Activated naive CD8-positive, alpha-beta T cell (primary cell): Measurements from ENCODE around the gene CCR5.

Experiments
- H3K27ac Mint-ChIP-seq: one replicate; pipeline ENCODE4 v1.8.0; 2021; ENCODE audit warnings: mixed read lengths
- H3K27me3 Mint-ChIP-seq: one replicate; pipeline ENCODE4 v1.8.0; 2021; ENCODE audit warnings: mixed read lengths
- H3K36me3 Mint-ChIP-seq: one replicate; pipeline ENCODE4 v1.8.0; 2021; ENCODE audit warnings: mixed read lengths
- H3K4me1 Mint-ChIP-seq: one replicate; pipeline ENCODE4 v1.8.0; 2021; ENCODE audit warnings: low read depth, mixed read lengths
- H3K4me3 Mint-ChIP-seq: one replicate; pipeline ENCODE4 v1.8.0; 2021; ENCODE audit warnings: mild to moderate bottlenecking, mixed read lengths
- H3K9me3 Mint-ChIP-seq: one replicate; pipeline ENCODE4 v1.8.0; 2021; ENCODE audit warnings: low read depth, mixed read lengths

The CCR5 gene

DNA sequence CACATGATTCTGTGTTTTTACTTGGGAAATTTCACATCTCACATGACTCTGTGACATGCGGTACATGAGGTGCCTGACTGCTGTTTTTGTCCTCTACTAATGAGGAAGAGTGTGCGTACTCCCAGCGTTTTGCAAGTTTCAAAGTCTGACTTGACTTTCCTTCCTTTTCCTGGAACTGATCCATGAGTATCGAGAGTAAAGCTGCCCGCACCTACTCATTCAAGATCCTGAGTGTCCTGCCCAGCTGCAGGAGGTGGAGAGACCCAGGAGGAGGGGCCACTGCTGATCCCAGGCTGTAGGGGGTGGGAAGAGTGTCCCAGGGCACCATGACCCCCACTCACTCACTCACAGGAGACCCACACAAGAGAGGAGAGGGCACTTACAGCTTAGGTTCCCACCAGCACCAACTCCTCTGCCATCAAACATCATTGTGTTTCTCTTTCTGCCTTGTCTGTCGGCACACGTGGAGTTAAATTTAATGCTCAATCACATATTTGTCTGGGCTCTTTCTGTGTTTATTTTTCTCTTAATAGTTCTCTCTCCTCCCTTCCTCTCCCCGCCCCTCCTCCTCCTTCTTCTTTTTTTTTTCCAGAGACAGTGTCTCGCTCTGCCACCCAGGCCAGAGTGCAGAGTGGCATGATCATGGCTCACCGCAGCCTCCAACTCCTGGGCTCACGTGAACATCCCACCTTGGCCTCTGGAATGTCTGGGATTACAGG lies 34.7 kb downstream of the CCR5 start:
- H3K4me1 Mint-ChIP-seq, result peaks cover 34% of the 10 kb centered on the region
- no peak overlapping the region for H3K4me3 Mint-ChIP-seq
- H3K27me3 Mint-ChIP-seq, result peaks cover 2% of the 10 kb centered on the region
- H3K9me3 Mint-ChIP-seq, result peaks cover 5% of the 10 kb centered on the region
- H3K27ac Mint-ChIP-seq, result no peak overlapping the region
- no peaks in the 10 kb centered on the region for H3K36me3 Mint-ChIP-seq

DNA sequence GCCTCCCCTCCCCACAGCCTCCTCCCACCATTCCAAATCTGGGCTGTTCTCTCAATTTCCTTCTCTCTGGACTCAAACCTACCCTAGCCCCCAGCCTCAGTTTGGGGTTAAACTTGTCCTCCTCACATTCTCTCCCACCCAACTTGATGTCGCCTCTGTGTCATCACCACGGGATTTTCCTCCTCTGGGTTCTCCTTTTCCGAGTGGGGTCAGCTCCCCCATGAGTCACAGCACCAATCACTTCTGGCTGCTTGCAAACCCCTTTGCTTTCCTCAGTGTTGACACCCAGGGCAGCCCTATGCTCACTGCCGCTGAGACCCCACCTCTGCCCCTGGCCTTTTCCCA lies 35.7 kb downstream of the CCR5 start:
- peaks cover 2% of the 10 kb centered on the region for H3K27me3 Mint-ChIP-seq
- H3K27ac Mint-ChIP-seq, result no peak overlapping the region
- peak overlapping the region; percentile 84 for H3K4me3 Mint-ChIP-seq
- peaks cover 5% of the 10 kb centered on the region for H3K9me3 Mint-ChIP-seq
- peaks cover 34% of the 10 kb centered on the region for H3K4me1 Mint-ChIP-seq
- H3K36me3 Mint-ChIP-seq, result no peaks in the 10 kb centered on the region

DNA sequence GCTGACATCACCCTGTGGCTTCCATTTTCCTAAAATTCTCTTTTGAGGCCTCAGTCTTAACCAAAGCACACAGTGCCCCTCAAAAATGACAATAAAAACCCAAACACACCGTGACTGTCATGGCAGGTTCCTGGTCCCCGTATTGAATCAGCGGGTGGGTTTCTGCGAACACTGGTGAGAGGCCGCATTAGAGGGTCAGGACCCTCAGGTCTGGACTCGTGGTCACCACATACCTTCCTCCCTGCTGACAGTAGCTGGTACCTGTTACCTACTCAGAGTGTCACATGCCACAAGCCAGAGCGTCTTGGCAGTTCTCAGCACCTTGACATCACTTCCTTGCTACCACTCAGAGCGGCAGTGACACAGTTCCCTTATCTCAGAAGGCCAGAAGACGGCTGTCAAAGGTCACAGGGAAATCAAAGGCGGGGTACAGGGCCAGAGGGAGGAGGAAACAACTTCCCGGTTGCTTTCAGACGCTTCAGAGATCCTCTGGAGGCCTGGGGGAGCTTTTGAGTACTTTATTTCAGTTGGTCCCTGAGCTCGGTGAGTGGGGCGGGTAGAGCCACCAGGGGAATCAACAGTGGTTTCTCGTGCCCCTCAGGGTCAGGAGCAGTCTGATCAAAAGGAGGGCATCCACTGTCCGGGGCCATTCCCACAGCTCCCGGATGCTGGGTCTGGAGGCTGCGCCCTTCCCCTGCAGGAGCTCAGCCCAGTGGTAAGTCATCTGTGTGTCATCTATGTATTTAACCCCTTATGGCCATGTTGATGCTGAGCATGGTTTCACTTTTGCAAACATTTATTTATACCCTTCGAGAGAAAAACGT lies 36.3 kb downstream of the CCR5 start, which contains the start of the genes CCR5AS and CCRL2:
CCR5AS (minus strand) TSS at position 279 of the 824 bp plus-strand sequence.
CCRL2 (plus strand) TSS at position 472 of the 824 bp plus-strand sequence. CDS start 821 bp downstream, outside the sequence.
- Mint-ChIP-seq H3K27ac (peak within 1 kb of the TSS; percentile 78), H3K27me3 (peaks cover 2% of the 10 kb centered on the region), H3K36me3 (no peaks in the 10 kb centered on the region), H3K4me1 (peaks cover 34% of the 10 kb centered on the region), H3K4me3 (peak within 1 kb of the TSS; percentile 84), H3K9me3 (peaks cover 5% of the 10 kb centered on the region)

DNA sequence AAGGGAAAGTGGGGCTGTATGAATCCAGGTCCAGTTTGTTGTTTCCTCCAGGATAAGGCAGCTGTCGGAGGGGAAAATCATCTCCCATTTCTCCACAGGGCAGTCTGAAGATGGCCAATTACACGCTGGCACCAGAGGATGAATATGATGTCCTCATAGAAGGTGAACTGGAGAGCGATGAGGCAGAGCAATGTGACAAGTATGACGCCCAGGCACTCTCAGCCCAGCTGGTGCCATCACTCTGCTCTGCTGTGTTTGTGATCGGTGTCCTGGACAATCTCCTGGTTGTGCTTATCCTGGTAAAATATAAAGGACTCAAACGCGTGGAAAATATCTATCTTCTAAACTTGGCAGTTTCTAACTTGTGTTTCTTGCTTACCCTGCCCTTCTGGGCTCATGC lies 37.2 kb downstream of the CCR5 start:
- Mint-ChIP-seq H3K9me3 (peaks cover 3% of the 10 kb centered on the region), H3K4me1 (peaks cover 34% of the 10 kb centered on the region), H3K27me3 (no peaks in the 10 kb centered on the region), H3K4me3 (peak overlapping the region; percentile 84), H3K36me3 (no peaks in the 10 kb centered on the region), H3K27ac (peak overlapping the region; percentile 58)

DNA sequence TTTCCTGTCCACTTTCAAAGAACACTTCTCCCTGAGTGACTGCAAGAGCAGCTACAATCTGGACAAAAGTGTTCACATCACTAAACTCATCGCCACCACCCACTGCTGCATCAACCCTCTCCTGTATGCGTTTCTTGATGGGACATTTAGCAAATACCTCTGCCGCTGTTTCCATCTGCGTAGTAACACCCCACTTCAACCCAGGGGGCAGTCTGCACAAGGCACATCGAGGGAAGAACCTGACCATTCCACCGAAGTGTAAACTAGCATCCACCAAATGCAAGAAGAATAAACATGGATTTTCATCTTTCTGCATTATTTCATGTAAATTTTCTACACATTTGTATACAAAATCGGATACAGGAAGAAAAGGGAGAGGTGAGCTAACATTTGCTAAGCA lies 38.1 kb downstream of the CCR5 start:
- Mint-ChIP-seq H3K4me3 (peak overlapping the region; percentile 4), H3K27ac (no peak overlapping the region), H3K9me3 (no peaks in the 10 kb centered on the region), H3K27me3 (no peaks in the 10 kb centered on the region), H3K4me1 (peaks cover 34% of the 10 kb centered on the region), H3K36me3 (no peaks in the 10 kb centered on the region)

DNA sequence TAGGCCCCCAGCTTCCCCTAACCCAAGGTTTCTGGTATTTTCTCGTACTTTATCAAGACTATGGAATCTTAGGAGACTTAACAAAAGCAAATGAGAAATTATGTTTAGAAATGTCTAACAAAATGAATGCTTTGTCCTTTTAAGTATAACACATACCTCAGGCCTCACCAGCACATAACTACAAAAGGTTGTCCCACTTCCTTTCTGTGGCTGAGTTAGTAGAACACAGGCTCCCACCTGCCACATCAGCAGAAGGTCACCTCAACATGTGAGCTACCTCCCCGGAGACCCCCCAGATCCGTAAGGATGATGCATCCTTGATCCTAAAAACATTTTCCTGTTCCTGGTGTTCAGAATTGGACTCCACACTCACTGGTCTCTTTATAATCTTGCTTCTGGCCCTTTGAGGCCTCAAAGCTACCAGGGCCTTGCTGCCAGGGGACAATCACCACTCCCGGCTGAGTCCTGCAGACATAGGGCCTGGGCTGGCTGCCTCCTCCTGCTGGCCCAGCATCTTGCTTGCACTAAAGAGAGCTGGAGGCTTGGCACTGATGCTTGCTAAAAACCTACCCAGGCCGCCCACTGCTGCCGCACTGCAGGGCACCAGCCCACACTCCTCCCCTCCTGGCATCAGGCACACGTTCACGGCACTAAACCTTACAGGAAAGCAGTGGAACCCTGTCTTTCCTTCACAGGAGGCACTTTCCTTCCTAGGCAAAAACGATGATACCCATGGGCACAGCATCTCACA lies 39.2 kb downstream of the CCR5 start:
- Mint-ChIP-seq H3K27me3 (no peaks in the 10 kb centered on the region), H3K4me1 (peaks cover 34% of the 10 kb centered on the region), H3K27ac (no peak overlapping the region), H3K4me3 (no peak overlapping the region), H3K9me3 (no peaks in the 10 kb centered on the region), H3K36me3 (no peaks in the 10 kb centered on the region)

DNA sequence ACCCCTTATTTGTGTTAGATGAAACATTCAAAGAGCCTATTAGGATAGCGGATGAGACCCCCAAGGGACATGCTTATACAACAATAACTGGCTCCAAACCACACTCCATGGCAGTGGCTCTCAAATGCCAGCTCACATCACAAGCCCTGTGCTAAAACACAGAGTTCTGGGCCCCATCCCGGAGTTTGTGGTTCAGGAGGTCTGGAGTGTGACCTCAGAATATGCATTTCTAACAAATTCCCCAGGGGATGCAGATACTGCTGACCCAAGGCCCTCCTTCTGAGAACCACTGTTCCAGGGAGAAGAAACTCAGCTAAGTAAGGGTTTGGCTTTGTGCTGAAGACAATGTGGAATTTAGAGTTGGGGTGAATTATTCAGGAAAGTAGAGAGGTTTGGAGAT lies 39.9 kb downstream of the CCR5 start:
- no peaks in the 10 kb centered on the region for H3K27me3 Mint-ChIP-seq
- H3K4me3 Mint-ChIP-seq, result no peak overlapping the region
- peaks cover 34% of the 10 kb centered on the region for H3K4me1 Mint-ChIP-seq
- no peaks in the 10 kb centered on the region for H3K9me3 Mint-ChIP-seq
- no peak overlapping the region for H3K27ac Mint-ChIP-seq
- no peaks in the 10 kb centered on the region for H3K36me3 Mint-ChIP-seq

DNA sequence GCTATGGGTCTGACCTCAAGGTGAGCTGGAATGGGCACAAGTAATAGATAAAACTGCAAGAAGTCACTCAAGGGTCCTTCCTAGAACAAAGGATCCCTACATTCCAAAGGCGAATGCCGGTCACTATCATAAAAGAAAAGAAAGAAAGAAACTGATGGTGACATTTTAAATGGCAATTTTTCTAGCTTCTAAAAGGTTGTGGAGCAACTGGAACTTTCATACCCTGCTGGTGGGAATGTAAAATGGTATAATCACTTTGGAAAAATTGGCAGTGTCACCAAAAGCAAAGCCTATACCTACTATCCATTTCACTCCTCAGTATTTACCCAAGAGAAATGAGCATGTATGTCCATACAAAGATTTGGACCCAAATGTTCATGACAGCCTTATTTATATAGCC lies 40.5 kb downstream of the CCR5 start:
- Mint-ChIP-seq H3K27ac (no peak overlapping the region), H3K4me3 (no peak overlapping the region), H3K27me3 (no peaks in the 10 kb centered on the region), H3K9me3 (no peaks in the 10 kb centered on the region), H3K36me3 (no peaks in the 10 kb centered on the region), H3K4me1 (peaks cover 40% of the 10 kb centered on the region)

DNA sequence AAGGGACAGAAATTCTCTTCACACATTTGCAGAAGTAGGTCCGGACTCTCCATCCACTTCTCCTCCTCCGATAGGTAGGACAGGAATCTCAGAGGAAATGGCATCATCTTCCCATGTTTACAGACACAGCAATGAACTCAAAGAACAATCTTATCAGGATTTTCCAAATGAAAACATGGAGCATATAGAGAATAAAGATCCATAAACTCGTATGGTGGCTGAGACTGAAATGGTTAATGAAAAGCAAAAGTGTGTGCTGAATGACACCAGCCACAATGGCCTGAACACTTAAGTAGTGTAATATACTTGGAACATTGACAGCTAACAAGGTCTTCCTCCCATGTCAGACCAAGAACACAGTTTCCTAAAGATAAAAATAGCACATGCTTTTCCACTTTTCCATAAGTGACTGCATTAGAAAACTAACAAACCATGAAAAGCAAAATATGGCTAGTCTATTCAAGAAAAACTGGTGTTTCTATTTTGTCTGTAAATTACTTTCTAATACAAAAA lies 42.1 kb downstream of the CCR5 start:
- Mint-ChIP-seq H3K27me3 (no peaks in the 10 kb centered on the region), H3K4me3 (no peak overlapping the region), H3K27ac (no peak overlapping the region), H3K4me1 (peaks cover 31% of the 10 kb centered on the region), H3K36me3 (no peaks in the 10 kb centered on the region), H3K9me3 (no peaks in the 10 kb centered on the region)

DNA sequence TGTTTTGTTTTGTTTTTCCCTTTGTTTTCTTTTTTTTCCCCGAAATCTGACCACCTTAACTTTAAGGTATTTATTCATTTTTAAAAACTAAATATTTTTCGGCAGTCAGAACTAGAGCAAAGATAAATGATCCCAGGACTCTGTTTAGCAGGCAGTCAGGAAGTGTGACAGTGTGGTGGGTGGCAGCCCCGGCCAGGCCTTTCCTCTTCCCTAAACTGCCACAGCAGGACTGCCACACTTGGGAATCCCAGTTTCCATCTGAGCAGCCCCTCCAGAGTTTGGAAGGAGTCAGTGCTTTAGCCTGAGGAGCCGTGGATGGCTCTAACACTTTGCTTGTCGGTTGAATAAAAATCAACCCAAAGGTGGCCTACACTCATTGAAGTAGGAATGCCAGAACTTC lies 43.2 kb downstream of the CCR5 start:
- H3K36me3 Mint-ChIP-seq, result no peaks in the 10 kb centered on the region
- H3K4me3 Mint-ChIP-seq, result no peak overlapping the region
- no peak overlapping the region for H3K27ac Mint-ChIP-seq
- no peaks in the 10 kb centered on the region for H3K9me3 Mint-ChIP-seq
- H3K4me1 Mint-ChIP-seq, result peaks cover 22% of the 10 kb centered on the region
- no peaks in the 10 kb centered on the region for H3K27me3 Mint-ChIP-seq

DNA sequence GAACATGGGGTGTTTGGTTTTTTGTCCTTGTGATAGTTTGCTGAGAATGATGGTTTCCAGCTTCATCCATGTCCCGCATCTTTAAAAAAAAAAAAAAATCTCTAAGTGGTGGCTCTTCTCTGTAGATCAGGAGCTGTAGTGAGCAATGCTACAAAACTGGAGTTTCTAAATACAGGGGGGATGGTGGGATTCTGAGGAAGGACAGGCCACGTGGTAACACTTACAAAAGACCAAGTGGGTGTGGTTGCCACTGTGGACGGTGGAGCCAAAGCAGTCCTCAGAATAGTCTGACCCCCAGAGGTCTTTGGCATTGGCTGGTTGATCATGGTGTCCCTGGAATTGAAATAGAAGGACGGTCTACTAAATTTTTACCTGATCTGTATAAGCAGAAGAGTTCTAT lies 44.0 kb downstream of the CCR5 start:
- H3K27me3 Mint-ChIP-seq, result no peaks in the 10 kb centered on the region
- peaks cover 15% of the 10 kb centered on the region for H3K4me1 Mint-ChIP-seq
- no peak overlapping the region for H3K4me3 Mint-ChIP-seq
- H3K27ac Mint-ChIP-seq, result no peak overlapping the region
- no peaks in the 10 kb centered on the region for H3K9me3 Mint-ChIP-seq
- H3K36me3 Mint-ChIP-seq, result no peaks in the 10 kb centered on the region

DNA sequence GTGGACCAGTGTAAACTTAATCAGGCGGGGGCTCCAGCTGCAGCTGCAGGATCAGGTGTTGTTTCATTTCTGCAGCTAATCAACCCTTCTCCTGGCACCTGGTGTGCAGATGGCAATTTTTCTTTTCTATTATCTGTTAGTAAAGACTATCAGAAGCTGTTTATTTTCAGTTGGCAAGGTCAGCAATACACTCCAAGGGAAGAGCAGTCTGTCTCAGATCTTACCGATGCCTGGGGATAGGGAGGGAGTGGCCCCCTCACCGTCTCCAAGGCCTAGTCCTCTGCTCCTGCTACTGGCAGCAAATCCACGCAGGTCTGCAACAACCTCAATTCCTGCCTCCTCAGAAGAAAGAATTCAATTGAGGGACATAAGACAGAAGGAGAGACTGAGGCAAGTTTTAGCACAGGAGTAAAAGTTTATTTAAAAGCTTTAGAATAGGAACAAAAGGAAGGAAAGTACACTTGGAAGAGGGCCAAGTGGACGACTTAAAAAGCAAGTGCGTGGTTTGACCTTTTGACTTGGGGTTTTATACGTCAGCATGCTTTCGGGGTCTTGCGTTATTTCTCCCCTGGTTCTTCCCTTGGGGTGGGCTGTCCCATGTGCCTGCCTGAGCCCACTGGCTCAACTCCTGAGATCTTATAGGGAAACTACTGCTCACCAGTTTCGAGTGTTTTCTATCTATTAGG lies 45.5 kb downstream of the CCR5 start:
- Mint-ChIP-seq H3K36me3 (no peaks in the 10 kb centered on the region), H3K27ac (no peak overlapping the region), H3K27me3 (no peaks in the 10 kb centered on the region), H3K4me3 (no peak overlapping the region), H3K9me3 (no peaks in the 10 kb centered on the region), H3K4me1 (peaks cover 10% of the 10 kb centered on the region)

DNA sequence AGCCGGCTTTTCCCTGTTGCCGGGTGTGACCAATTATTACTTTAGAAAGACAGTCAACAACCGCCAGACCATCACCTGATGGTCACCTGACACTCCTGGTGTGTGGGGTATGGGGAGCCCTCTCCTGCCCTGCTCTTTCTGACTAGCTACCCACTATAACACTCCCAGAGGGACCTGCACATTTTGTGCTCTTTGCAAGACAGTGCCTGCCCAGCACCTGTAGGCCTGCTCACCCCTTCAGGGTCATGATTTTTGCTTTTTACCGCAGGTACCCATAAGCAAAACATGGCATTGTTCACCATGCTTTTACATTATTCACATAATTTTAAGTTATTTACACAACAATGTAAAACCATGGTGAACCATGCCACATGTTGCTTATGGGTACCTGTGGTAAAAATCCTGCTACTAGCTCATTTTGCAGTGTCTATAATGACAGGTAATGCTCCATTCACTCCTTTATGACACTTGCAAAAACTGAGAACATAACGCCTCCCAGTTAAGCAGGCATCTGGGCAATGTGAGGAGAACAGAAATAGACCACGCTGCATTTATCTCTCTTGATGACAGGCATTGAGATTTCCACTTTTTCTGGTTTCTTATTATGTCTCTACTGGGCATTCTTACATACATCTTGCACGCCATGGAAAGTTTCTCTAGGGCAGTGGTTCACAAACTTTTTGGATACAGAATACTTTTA lies 46.2 kb downstream of the CCR5 start:
- H3K36me3 Mint-ChIP-seq, result no peaks in the 10 kb centered on the region
- no peak overlapping the region for H3K27ac Mint-ChIP-seq
- no peaks in the 10 kb centered on the region for H3K27me3 Mint-ChIP-seq
- H3K4me1 Mint-ChIP-seq, result peaks cover 10% of the 10 kb centered on the region
- no peaks in the 10 kb centered on the region for H3K9me3 Mint-ChIP-seq
- no peak overlapping the region for H3K4me3 Mint-ChIP-seq
